ENCODE measurements around the gene ADAM12. TPM values are rescaled to one million over a fixed set of nuclear protein-coding genes. Genes with fewer than 3 reads are reported as not detected.

The ADAM12 gene
- total RNA-seq, 1 donor from 2014 or later = 24.7 TPM

GRCh38 chr10:126114884-126115555 lies 273.3 kb downstream of the ADAM12 start:
- DNase-seq = no peak

- DNase-seq = peak; percentile 30
These were observed 276.8 kb downstream of the ADAM12 start for GRCh38 chr10:126111516-126111915.

- peak; percentile 56 for DNase-seq
These were observed 277.6 kb downstream of the ADAM12 start for GRCh38 chr10:126110489-126111180.

GRCh38 chr10:126109893-126110292 lies 278.4 kb downstream of the ADAM12 start:
- DNase-seq = no peak

- DNase-seq = no peak
These were observed 279.6 kb downstream of the ADAM12 start for GRCh38 chr10:126108693-126109092.

GRCh38 chr10:126104767-126105166 lies 283.5 kb downstream of the ADAM12 start:
- no peak for DNase-seq

GRCh38 chr10:126102636-126103035 lies 285.6 kb downstream of the ADAM12 start:
- DNase-seq = peak; percentile 53

GRCh38 chr10:126101736-126102135 lies 286.5 kb downstream of the ADAM12 start:
- DNase-seq = peak; percentile 30

- DNase-seq = no peak
These were observed 287.0 kb downstream of the ADAM12 start for GRCh38 chr10:126101325-126101724.

- DNase-seq = peak; percentile 31
These were observed 288.9 kb downstream of the ADAM12 start for GRCh38 chr10:126099366-126099765.

GRCh38 chr10:126098226-126098581 lies 290.1 kb downstream of the ADAM12 start:
- no peak for DNase-seq

- no peak for DNase-seq
These were observed 290.6 kb downstream of the ADAM12 start for GRCh38 chr10:126097558-126098225.

- DNase-seq = no peak
These were observed 293.7 kb downstream of the ADAM12 start for GRCh38 chr10:126094537-126094936.

- DNase-seq = no peak
These were observed 295.7 kb downstream of the ADAM12 start for GRCh38 chr10:126092366-126093215.

- no peak for DNase-seq
These were observed 297.2 kb downstream of the ADAM12 start for GRCh38 chr10:126090911-126091728.

- DNase-seq = no peak
These were observed 297.8 kb downstream of the ADAM12 start for GRCh38 chr10:126090443-126090842.

GRCh38 chr10:126087796-126088505 lies 300.3 kb downstream of the ADAM12 start:
- DNase-seq = no peak

- no peak for DNase-seq
These were observed 301.1 kb downstream of the ADAM12 start for GRCh38 chr10:126087153-126087680.

- DNase-seq = no peak
These were observed 302.5 kb downstream of the ADAM12 start for GRCh38 chr10:126085806-126086205.

GRCh38 chr10:126084369-126084768 lies 303.9 kb downstream of the ADAM12 start:
- no peak for DNase-seq

- no peak for DNase-seq
These were observed 305.3 kb downstream of the ADAM12 start for GRCh38 chr10:126083009-126083408.

Data from tongue (tissue), 2 donors.